ENCODE results near the gene KRTAP6-3.

Gene KRTAP6-3

GRCh38 chr21:30592140-30592539 is at the start of gene KRTAP6-3:
TSS of gene KRTAP6-3 (plus strand) at chr21:30592440. CDS start at chr21:30592446, 6 bp downstream.
- DNase-seq: no peak

DNA sequence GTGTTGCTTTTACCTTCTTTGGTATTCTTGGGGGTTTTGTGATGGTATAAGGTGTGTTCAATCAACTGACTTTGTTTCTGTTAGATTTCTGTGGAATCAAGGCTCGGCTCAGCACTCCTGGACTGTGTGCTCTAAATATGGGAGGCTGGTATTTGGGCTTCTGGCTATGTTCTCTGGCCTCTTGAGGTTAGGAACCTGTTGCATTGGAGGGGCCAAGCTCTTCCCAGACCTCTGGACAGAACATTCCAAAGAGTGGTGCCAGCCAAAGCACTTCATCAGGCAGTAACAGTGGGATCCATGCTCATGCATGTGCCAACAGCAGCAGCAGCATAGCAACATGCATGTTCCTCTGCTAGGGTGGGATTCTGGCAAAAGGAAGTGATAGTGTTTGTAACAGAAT is 39.5 kb upstream of the KRTAP6-3 start:
- DNase-seq: no peak

DNA sequence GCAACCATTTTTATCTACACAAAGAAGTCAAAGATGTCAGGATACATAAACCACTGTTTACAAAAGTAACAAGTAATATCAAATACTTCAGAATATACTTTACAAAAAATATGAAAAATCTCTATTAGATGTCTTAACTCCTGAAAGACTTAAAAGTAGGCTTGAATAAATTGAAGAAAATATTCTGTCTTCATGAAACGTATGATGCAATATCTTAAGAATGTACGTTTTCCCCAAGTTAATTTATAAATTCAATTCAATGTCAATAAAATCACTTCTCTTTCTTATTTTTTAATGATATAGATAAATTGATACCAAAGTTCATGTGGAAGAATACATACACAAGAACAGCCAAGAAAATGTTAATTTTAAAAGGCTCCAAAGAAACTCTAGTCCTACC is 37.1 kb upstream of the KRTAP6-3 start:
- no peak for DNase-seq

- DNase-seq: no peak
These were observed 30.9 kb upstream of the KRTAP6-3 start, which contains the start of gene KRTAP19-7 for GRCh38 chr21:30561264-30561895. TSS of gene KRTAP19-7 (minus strand) at chr21:30561314. CDS start at chr21:30561289, 25 bp downstream.

- no peak for DNase-seq
These were observed 30.3 kb upstream of the KRTAP6-3 start for GRCh38 chr21:30561957-30562356.

DNA sequence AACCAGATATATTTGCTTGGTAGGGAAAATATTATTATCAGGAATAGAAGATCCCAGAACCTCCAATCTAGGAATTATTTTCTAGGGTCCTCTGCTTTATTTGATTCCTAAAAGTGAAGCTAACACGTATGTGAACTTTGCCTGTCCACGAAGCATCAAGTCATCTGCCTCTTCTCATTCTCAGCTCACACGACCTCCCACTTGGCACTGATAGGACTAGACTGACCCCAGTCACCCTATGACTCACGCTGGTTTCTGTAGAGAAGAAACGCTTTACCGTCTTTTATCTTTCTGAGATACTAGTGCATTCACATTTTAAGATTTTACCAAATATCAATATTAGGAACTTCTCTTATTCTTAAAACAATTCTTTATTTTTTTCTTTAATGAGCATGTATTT is 29.2 kb upstream of the KRTAP6-3 start:
- no peak for DNase-seq

GRCh38 chr21:30563630-30564029 is 28.6 kb upstream of the KRTAP6-3 start:
- no peak for DNase-seq

DNA sequence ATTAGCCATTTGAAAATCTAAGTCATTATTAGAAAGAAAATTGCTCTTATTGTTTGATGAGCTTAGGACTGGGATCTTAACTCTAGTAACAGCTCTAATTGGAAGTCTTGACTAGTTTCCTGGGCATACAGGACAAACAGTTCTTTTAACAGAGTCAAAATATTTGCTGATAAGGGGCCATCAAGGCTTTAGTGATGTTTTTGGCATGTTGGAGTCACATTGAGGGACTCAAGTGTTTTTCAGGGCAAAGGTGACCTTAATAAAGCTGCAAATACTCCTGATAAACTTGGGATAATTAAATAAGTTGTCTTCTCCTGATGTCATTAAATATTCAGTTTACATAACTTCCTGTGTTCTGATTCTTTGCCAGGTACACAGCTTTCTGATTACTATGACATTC is 24.6 kb upstream of the KRTAP6-3 start:
- DNase-seq: no peak

DNA sequence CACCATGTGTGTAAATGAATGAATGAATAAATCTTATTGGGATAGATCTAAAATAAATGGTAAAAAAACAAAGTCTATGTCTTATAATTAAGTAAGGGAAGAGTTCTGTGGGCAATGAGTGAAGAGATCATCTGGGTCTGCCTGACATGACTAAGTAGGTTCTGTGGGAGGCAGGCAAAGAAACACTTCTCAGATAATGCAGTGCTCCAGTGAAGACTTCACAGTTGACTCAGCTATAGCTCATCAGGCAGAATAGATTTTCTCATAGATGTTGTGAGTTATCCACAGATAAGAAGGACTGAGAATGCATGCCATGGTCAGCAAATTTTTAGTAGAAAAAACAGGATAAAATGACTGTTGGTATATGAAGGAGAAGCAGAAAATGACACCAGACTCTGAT is 14.5 kb upstream of the KRTAP6-3 start:
- DNase-seq: no peak

GRCh38 chr21:30579346-30579745 is 12.9 kb upstream of the KRTAP6-3 start:
- no peak for DNase-seq

- DNase-seq: no peak
These were observed 12.1 kb upstream of the KRTAP6-3 start for GRCh38 chr21:30580132-30580531.

- DNase-seq: no peak
These were observed 9.4 kb upstream of the KRTAP6-3 start for GRCh38 chr21:30582870-30583269.

DNA sequence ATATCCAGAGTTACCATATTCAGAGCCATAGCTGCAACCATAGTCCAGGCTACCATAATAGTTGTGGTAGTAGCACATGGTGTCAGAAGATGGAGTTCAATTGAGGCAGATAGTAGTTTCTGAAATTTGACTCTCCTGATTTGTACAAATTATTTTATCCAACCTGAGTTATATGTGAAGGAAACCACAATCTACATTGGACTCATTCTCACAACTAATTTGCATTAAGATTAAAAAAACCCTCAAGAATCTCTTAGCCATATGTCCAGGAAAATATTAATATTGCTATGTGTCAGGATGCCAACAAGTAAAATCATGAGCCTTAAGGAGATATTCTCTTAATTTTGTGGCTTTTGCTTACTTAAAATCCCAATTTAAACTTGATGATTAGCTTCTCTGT is 1.9 kb upstream of the KRTAP6-3 start, which contains the start of gene KRTAP22-2:
Gene KRTAP22-2 (minus strand): TSS at position 101 of the 400 bp plus-strand sequence.
- no peak for DNase-seq

DNA sequence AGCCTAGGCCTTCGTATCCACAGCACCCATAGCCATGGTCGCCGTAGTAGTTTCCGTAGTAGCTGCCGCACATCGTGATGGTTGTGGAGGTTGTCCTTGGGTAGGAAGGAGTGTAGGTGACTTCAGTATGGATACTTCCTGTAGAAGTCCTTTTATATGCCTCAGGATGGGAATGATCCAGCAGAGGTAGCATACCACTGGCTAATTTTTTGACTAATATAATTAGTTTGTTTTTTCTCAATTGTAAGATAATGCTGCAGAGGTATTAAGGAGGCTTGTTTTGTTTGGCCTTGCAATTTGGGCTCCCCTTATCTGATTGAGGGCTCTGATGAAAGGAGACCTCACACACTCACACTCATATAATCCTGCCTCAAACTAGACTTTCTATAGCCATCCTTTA is 6.6 kb downstream of the KRTAP6-3 start, which contains the start of gene KRTAP6-2:
Gene KRTAP6-2 (minus strand): TSS at position 101 of the 400 bp plus-strand sequence. CDS start 28 bp downstream, at position 73.
- no peak for DNase-seq

DNA sequence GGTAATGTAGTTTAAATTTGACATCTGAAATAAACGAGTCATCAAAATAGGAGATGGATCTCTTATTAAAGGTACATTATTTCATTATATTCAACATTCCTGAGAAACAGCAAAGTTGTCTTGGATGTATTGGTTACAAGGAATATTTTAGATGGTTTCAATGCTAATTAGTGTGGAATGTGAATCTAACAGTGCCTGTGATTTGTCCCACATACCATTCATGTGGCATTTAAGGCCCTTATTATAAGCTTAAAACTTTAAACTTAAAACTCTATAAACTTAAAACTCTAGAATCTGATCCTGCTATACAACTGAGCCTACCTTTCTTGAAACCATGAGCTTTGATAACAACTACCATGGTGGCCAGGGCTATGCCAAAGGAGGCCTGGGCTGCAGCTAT is 8.5 kb downstream of the KRTAP6-3 start, which contains the start of gene KRTAP22-1:
Gene KRTAP22-1 (plus strand): TSS at position 301 of the 400 bp plus-strand sequence.
- no peak for DNase-seq

- no peak for DNase-seq
These were observed 13.7 kb downstream of the KRTAP6-3 start for GRCh38 chr21:30605968-30606367.

DNA sequence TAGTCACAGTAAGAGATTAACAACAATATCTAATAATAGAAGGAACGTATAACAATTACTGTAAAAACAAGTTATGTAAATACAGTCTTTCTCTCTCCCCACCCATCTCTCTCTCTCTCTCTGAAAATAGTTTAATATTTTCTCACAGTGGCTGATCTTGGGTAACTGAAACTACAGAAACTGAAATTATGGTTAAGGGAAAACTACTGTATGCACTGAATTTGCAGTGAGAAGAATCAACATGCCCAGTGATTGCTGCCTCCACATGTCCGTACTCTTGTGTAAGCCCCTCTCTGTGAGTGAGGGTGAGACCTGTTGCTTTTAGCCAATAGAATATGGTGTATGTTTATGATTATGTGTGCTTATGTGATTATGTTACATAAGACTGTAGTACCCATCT is 19.9 kb downstream of the KRTAP6-3 start:
- no peak for DNase-seq

DNA sequence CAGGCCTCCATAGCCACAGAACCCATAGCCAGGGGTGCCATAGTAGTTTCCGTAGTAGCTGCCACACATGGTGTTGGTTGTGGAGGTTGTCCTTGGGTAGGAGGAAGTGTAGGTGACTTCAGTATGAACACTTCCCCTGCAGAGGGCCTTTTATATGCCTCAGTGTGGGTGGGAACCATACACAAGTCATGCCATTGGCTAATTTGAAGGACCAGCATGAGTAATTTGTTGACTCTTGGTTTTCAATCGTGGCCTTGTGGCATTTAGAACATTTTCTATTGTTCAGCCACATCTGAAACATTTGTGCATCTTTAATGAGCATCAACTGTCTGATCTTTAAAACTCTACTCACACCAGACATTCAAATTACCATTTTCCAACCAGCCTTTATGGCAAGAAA is 21.6 kb downstream of the KRTAP6-3 start, which contains the start of gene KRTAP6-1:
Gene KRTAP6-1 (minus strand): TSS at position 95 of the 400 bp plus-strand sequence. CDS start 26 bp downstream, at position 69.
- DNase-seq: no peak

- no peak for DNase-seq
These were observed 23.0 kb downstream of the KRTAP6-3 start for GRCh38 chr21:30615199-30615598.

- no peak for DNase-seq
These were observed 23.9 kb downstream of the KRTAP6-3 start, which contains the start of gene KRTAP20-1 for GRCh38 chr21:30616125-30616524. TSS of gene KRTAP20-1 (plus strand) at chr21:30616425. CDS start at chr21:30616455, 30 bp downstream.

DNA sequence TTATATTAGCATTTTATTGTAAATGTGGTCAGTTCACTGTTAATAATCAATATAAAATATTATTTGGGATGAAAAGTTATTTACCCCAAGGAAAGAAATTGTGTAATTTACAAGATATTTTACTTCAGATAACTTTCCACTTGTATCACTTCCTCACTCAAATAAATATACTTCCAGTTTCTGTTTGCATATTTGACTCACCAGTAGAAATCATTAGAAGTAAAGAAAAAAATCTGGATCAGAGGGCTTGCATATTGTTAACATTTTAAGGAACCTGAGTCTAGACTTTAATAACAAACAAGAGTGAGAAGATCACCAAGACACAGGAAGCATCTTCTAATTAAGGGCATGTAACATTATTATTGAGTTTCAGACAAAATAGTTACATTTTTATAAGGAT is 27.8 kb downstream of the KRTAP6-3 start:
- DNase-seq: no peak

GRCh38 chr21:30620522-30620921 is 28.3 kb downstream of the KRTAP6-3 start, which contains the start of gene KRTAP20-4:
TSS of gene KRTAP20-4 (plus strand) at chr21:30620627.
- DNase-seq: no peak

GRCh38 chr21:30623362-30623761 is 31.1 kb downstream of the KRTAP6-3 start:
- DNase-seq: no peak

DNA sequence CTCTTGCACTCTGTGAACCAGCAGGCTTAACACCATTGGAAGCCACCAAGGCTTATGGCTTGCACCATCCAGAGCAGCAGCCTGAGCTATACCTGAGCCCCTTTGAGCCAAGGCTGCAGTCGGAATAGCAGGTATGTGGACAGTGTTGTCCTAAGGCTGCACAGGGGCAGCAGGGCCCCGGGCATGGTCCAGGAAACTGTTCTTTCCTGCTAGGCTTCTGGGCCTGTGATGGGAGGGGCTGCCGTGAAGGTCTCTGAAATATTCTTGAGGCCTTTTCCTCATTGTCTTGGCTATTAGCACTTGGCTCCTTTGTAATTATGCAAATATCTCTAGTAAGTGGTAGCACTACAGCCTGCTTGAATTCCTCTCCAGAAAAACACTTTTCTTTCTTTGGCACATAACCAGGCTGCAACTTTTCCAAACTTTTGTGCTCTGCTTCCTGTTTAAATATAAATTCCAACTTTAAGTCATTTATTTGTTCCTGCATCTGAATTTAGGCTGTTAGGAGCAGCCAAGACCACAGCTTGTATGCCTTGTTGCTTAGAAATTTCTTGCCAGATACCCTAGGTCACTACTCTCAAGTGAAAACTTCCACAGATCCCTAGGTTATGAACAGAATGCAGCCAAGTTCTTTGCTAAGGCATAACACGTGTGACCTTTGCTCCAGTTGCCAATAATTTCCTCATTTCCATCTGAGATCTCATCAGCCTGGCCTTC is 33.4 kb downstream of the KRTAP6-3 start:
- no peak for DNase-seq
